ENCODE results near the gene MOV10L1.

MOV10L1 gene

GRCh38 chr22:50165436-50166123, 75.8 kb downstream of the MOV10L1 start:
- DNase-seq = no peak

- DNase-seq = no peak
These were observed 78.1 kb downstream of the MOV10L1 start for GRCh38 chr22:50167689-50168489.

- DNase-seq = peak; percentile 48
These were observed 78.8 kb downstream of the MOV10L1 start for GRCh38 chr22:50168490-50169180.

GRCh38 chr22:50169181-50169759, 79.5 kb downstream of the MOV10L1 start:
- no peak for DNase-seq

GRCh38 chr22:50169774-50170341, 80.1 kb downstream of the MOV10L1 start:
- no peak for DNase-seq

GRCh38 chr22:50170453-50171318, 80.9 kb downstream of the MOV10L1 start, which contains the start of gene PANX2:
TSS of gene PANX2 (plus strand) at chr22:50170731. CDS start at chr22:50170731, 0 bp downstream.
- no peak for DNase-seq

- no peak for DNase-seq
These were observed 81.6 kb downstream of the MOV10L1 start for GRCh38 chr22:50171319-50171964.

- no peak for DNase-seq
These were observed 82.2 kb downstream of the MOV10L1 start for GRCh38 chr22:50171965-50172421.

- DNase-seq = no peak
These were observed 83.6 kb downstream of the MOV10L1 start for GRCh38 chr22:50173311-50173982.

- no peak for DNase-seq
These were observed 84.2 kb downstream of the MOV10L1 start for GRCh38 chr22:50173983-50174355.

GRCh38 chr22:50174382-50175190, 84.8 kb downstream of the MOV10L1 start:
- no peak for DNase-seq

- no peak for DNase-seq
These were observed 85.3 kb downstream of the MOV10L1 start for GRCh38 chr22:50175191-50175461.

- no peak for DNase-seq
These were observed 86.4 kb downstream of the MOV10L1 start for GRCh38 chr22:50175921-50176849.

- DNase-seq = no peak
These were observed 87.2 kb downstream of the MOV10L1 start for GRCh38 chr22:50176850-50177536.

GRCh38 chr22:50177537-50178470, 88.0 kb downstream of the MOV10L1 start:
- no peak for DNase-seq

GRCh38 chr22:50178471-50178864, 88.7 kb downstream of the MOV10L1 start:
- no peak for DNase-seq

Measured in hematopoietic multipotent progenitor cell treated with erythropoietin and hydrocortisone succinate and interleukin-3 and kit ligand, for 8 days (in vitro differentiated cells).